GM10266 (cell line): Measurements from ENCODE around the gene PNPLA7.
A peak's percentile ranks its signal among the peaks of the same experiment; 100 is the strongest.

ENCODE experiments used
- DNase-seq: peaks from one replicate; pipeline ENCODE4 v3.0.0; 2012; ENCODE audit errors: extremely low spot score
- TF ChIP-seq, protein P1 (sequence below): IDR thresholded peaks from 2 replicates; pipeline ENCODE4 v1.5.1; 2012; ENCODE audit warnings: mild to moderate bottlenecking, low read depth; ENCODE audit not compliant: control insufficient read depth, insufficient read depth; ENCODE audit errors: missing control alignments

PNPLA7 gene

DNA sequence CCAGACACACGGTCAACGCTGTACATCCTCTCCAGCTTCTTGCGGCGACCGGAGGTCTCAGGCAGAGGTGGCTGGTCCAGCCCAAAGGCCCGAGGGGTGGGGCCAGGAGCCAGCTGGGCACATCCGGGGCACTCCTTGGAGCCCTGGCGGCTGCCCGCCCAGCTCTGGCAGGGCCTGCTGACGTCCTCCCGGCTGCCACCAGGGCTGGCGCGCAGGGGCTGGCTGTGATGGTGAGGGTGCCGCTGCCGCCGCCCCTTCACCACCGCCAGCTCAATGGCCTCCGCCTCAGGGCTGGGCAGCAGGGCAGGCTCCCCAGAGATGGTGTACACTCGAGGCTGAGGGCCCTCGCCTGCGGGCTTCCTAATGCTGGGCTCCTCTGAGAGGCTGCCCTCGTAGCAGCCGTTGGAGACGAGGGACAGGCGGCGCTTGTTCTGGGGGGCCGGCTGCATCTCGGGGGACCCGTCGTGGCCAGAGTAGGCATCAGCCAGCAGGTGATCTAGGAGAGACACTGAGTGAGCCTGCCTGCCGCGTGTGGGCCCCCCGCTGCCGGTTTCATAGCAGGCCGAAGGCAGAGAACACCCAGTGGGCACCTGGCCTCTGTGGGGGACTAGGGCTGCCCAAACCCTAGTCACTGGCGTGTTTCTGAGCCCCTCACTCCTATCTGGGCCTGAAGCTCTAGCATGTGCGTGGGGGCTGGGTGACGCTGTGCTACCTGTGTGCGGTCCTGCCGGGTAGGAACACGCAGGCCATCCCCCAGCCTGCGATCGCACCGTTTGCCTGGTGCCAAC is 92.6 kb downstream of the PNPLA7 start:
- TF ChIP-seq, protein P1, sequence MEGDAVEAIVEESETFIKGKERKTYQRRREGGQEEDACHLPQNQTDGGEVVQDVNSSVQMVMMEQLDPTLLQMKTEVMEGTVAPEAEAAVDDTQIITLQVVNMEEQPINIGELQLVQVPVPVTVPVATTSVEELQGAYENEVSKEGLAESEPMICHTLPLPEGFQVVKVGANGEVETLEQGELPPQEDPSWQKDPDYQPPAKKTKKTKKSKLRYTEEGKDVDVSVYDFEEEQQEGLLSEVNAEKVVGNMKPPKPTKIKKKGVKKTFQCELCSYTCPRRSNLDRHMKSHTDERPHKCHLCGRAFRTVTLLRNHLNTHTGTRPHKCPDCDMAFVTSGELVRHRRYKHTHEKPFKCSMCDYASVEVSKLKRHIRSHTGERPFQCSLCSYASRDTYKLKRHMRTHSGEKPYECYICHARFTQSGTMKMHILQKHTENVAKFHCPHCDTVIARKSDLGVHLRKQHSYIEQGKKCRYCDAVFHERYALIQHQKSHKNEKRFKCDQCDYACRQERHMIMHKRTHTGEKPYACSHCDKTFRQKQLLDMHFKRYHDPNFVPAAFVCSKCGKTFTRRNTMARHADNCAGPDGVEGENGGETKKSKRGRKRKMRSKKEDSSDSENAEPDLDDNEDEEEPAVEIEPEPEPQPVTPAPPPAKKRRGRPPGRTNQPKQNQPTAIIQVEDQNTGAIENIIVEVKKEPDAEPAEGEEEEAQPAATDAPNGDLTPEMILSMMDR = no peak
- DNase-seq = no peak

DNA sequence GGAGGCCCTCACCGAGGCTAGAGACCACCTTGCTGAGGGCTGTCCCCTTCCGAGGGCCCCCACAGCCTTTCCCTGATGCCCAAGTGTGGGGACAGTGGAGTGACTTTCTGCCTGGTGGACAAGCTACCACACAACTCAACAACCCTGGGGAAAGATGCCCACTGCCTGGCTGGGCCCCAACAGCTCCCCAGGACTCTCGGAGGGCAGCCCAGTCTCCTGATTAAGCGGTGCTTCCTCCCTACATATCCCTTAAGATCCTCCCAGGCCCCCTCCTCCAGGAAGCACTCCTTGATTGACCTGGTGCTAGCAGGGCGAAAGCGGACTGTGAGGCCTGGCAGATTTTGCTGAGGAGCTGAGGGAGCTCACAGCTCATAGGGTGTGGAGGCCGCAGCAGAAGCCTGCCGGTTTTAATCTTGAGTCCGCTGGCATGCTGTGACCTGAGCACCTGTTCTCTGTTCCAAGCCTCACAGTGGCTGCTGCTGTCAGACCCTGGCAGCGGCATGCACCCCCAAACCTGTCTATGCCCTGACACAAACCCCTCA is 93.3 kb downstream of the PNPLA7 start:
- DNase-seq = no peak
- TF ChIP-seq, protein P1 = no peak

GRCh38 chr9:137456061-137456863 is 93.9 kb downstream of the PNPLA7 start:
- no peak for DNase-seq
- TF ChIP-seq, protein P1 = no peak

DNA sequence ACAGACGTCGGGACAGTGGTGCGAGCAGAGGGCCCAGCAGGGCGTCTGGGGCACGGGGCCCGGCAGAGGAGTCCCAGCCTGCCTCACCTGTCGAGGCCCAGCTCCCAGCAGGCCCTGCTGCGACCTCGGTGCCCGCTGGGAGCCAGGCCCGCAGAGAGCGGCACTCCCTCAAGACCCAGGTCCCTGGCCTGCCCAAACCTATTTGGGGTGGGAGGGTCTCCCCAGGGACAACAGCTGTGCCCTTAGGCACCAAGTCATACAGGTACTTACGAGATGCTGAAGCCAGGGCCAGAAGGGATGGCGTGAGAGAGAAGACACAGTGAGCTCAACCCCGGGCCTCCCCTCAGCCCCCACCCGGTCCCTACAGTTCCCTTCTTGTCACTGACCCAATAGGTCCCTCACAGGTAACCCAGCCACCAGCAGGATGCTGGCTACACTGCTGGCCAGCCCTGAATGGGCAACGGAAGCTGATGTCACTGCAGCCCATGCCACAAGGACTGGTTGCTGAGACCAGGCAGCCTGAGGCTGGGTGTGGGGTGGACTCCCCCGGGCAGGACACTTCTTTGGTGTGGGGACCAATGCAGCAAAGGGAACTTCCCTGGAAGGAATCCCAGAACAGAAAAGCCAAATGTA is 94.7 kb downstream of the PNPLA7 start:
- no peak for DNase-seq

GRCh38 chr9:137454597-137455358 is 95.4 kb downstream of the PNPLA7 start:
- TF ChIP-seq, protein P1 = no peak
- no peak for DNase-seq

More for the DNA sequence above, 94.7 kb downstream of the PNPLA7 start:
- TF ChIP-seq, protein P1 = no peak

DNA sequence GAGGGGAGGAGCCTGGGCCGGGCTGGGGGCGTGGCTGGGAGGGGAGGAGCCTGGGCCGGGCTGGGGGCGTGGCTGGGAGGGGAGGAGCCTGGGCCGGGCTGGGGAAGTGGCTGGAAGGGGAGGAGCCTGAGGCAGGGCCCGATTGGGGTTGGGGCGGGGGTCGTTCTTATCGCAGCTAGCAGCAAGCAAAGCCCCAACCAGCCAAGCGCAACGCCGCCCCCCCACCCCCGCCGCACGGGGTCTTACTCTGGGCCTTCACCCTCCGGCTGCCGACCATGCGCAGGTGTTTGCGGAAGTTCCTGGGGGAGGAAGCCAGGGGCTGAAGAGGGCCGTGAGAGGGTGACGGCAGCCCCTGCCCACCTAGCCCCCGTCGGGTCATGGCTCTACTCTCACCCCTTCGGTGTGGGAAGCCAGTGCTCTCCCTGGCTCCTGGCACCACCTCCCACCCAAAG is 96.0 kb downstream of the PNPLA7 start:
- DNase-seq = peak; percentile 78
- TF ChIP-seq, protein P1 = no peak
